Type B pancreatic cell (in vitro differentiated cells): ENCODE measurements around the gene MTA1. TPM values are rescaled to one million over a fixed set of nuclear protein-coding genes. Genes with fewer than 3 reads are reported as not detected.
A peak's percentile ranks its signal among the peaks of the same experiment; 100 is the strongest.

ENCODE experiments used
- DNase-seq: peaks from one replicate; pipeline ENCODE4 v3.0.0; 2021; ENCODE audit warnings: mixed read lengths; ENCODE audit not compliant: unreplicated experiment; ENCODE audit errors: extremely low spot score
- H3K27ac Mint-ChIP-seq: 2 replicates; pipeline ENCODE4 v1.8.0; 2021; ENCODE audit warnings: mild to moderate bottlenecking, mixed read lengths
- H3K27me3 Mint-ChIP-seq: 2 replicates; pipeline ENCODE4 v1.8.0; 2021; ENCODE audit warnings: mixed read lengths
- H3K36me3 Mint-ChIP-seq: 2 replicates; pipeline ENCODE4 v1.8.0; 2021; ENCODE audit warnings: mixed read lengths
- H3K4me1 Mint-ChIP-seq: one replicate; pipeline ENCODE4 v1.8.0; 2021; ENCODE audit warnings: mixed read lengths; ENCODE audit not compliant: unreplicated experiment
- H3K4me3 Mint-ChIP-seq: 2 replicates; pipeline ENCODE4 v1.8.0; 2021; ENCODE audit warnings: mild to moderate bottlenecking, mixed read lengths
- H3K9me3 Mint-ChIP-seq: 2 replicates; pipeline ENCODE4 v1.8.0; 2021; ENCODE audit warnings: mixed read lengths
- total RNA-seq: library from RNA; stranded (reverse); gene quantifications from 2 replicates; pipeline ENCODE4 v1.2.1, GENCODE V29; 2021; ENCODE audit warnings: low replicate concordance
- TF ChIP-seq, protein P1 (sequence below): fragments of 200-600 bp; sonication (generic); conservative IDR thresholded peaks from 2 replicates; pipeline ENCODE4 v1.5.0; 2021; ENCODE audit warnings: antibody characterized with exemption, mild to moderate bottlenecking

Gene MTA1
- total RNA-seq, 1 donor from 2014 or later, result 194 TPM

DNA sequence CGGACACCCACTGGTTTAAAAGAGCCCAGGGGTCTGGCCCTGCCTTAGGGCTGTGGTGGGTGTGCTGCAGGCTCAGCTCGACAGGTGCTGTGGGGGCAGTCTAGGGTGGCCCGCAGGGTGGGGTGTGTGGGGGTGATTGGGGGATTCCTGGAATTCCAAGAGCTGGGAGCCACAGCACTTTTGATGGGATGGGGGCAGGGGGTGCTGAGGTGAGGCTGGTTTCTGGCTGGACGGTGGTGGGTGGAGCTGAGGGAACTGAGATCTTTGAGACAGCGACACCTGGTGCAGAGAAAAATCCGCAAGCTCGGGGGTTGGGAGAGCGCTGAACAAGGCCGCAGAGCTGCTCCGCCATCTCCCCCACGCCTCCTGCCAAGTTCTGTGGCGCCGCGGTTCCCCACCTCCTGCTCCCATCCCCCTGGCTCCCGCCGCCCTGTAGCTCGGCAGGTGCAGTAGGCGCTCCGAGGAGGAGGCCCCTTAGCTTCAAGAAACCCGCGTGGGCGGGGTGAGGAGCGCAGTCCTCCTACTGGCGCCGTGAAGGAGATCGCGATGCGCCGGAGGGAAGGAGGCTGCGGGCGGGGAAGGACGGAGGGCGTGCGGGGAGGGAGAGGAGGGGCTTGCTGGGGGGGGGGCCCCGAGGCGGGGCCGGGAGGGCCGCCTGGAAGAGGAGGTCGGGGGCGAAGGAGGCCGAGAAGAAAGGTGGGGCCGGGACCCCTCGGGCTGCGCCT is 70.1 kb downstream of the MTA1 start:
- DNase-seq, result no peak
- Mint-ChIP-seq H3K27ac (peak overlapping the region; percentile 85), H3K9me3 (no peaks in the 10 kb centered on the region), H3K36me3 (no peaks in the 10 kb centered on the region), H3K27me3 (peaks cover 14% of the 10 kb centered on the region), H3K4me3 (peak overlapping the region; percentile 84), H3K4me1 (peaks cover 5% of the 10 kb centered on the region)
- TF ChIP-seq, protein P1, sequence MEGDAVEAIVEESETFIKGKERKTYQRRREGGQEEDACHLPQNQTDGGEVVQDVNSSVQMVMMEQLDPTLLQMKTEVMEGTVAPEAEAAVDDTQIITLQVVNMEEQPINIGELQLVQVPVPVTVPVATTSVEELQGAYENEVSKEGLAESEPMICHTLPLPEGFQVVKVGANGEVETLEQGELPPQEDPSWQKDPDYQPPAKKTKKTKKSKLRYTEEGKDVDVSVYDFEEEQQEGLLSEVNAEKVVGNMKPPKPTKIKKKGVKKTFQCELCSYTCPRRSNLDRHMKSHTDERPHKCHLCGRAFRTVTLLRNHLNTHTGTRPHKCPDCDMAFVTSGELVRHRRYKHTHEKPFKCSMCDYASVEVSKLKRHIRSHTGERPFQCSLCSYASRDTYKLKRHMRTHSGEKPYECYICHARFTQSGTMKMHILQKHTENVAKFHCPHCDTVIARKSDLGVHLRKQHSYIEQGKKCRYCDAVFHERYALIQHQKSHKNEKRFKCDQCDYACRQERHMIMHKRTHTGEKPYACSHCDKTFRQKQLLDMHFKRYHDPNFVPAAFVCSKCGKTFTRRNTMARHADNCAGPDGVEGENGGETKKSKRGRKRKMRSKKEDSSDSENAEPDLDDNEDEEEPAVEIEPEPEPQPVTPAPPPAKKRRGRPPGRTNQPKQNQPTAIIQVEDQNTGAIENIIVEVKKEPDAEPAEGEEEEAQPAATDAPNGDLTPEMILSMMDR, result peak; percentile 73

DNA sequence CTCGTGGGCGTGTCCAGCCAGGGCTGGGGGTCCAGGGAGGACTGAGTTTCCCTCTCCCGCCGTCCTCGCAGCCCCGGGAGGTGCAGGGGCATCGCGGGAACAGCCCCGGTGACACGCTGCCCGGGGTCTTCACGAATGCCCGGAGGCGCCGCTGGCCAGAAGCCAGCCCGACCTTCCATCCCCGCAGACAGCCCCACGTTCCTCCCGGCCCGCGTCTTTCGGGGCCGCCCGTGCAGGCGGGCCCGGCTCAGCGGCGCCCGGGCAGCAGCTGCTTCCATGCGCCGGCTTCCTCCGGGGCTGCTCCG is 70.6 kb downstream of the MTA1 start:
- Mint-ChIP-seq H3K27me3 (peaks cover 14% of the 10 kb centered on the region), H3K27ac (no peak overlapping the region), H3K36me3 (no peaks in the 10 kb centered on the region), H3K4me3 (peak overlapping the region; percentile 84), H3K9me3 (no peaks in the 10 kb centered on the region), H3K4me1 (peaks cover 5% of the 10 kb centered on the region)
- no peak for DNase-seq
- TF ChIP-seq, protein P1, result no peak

DNA sequence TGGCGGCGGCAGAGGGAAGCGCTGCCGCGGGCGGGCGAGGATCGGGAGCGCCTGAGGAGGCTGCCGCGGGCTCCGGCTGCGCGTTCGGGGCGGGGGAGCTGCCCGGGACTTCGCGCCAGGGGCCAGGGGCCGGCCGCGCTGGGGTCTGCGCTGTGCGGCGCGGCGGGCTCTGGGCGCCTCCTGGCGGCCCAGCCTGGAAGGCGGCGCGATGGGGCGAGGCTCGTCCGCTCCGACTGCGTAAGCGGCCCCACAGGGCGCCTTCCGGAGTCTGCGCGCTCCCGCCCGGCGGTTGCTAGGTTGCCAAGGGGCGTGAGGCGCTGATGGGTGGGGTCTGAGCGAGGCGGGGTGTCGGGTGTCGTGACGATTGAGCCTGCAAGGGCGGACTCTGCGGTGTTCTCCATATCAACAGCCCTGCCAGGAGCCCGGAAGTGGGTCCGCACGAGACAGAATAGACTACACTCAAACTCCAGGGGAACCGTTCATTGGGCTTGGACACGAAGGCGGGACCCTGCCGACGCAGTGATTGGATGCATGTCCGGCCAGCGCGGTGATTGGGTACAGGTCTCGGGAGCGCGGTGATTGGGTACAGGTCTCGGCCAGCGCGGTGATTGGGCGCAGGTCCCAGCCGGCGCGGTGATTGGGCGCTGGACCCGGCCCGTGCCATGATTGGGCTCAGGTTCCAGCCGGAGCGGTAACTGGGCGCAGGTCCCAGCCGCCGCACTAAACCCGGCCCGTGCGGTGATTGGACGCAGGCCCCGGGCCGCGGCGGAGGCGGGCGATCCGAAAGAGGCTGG is 71.1 kb downstream of the MTA1 start, which contains the start of gene TEDC1:
Gene TEDC1, plus strand, starts transcription at position 675 of the 794 bp plus-strand sequence. CDS start 130 bp downstream, outside the sequence.
- H3K9me3 Mint-ChIP-seq, result no peaks in the 10 kb centered on the region
- peaks cover 5% of the 10 kb centered on the region for H3K4me1 Mint-ChIP-seq
- peak; percentile 99 for DNase-seq
- peaks cover 10% of the 10 kb centered on the region for H3K27me3 Mint-ChIP-seq
- peak within 1 kb of the TSS; percentile 89 for H3K4me3 Mint-ChIP-seq
- H3K36me3 Mint-ChIP-seq, result no peaks in the 10 kb centered on the region
- TF ChIP-seq, protein P1, result peak; percentile 87
- peak within 1 kb of the TSS; percentile 93 for H3K27ac Mint-ChIP-seq

DNA sequence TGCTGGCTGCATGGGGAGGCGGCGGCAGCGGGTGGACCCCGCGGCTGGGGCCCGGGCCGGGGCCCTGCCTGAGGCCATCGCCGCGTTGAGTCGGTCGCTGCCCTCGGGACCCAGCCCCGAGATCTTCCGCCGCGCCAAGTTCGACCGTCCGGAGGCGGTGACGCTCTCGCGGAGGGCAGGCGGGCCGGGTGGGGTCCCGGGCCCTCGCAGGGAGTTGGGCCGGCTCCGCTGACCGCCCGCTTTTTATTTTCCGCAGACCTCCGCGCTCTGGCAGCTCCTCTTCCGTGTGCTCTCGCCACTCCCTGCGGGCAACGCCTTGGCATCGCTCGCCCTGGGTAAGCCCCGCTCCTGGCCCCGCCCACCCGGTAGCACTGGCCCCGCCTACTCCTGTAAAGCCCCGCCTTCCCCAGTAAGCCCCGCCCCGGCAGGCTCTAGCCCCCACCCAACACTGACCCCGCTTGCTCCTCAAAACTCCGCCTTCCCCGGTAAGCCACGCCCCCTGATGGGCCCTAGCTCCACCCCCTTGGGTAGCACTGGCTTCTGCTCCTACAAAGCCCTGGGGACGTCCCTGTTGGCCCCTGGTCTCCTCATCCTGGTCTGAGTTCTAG is 71.8 kb downstream of the MTA1 start:
- DNase-seq, result no peak
- H3K27me3 Mint-ChIP-seq, result peaks cover 7% of the 10 kb centered on the region
- peak overlapping the region; percentile 89 for H3K4me3 Mint-ChIP-seq
- no peaks in the 10 kb centered on the region for H3K36me3 Mint-ChIP-seq
- H3K27ac Mint-ChIP-seq, result peak overlapping the region; percentile 93
- TF ChIP-seq, protein P1, result no peak
- no peaks in the 10 kb centered on the region for H3K9me3 Mint-ChIP-seq
- peaks cover 5% of the 10 kb centered on the region for H3K4me1 Mint-ChIP-seq

DNA sequence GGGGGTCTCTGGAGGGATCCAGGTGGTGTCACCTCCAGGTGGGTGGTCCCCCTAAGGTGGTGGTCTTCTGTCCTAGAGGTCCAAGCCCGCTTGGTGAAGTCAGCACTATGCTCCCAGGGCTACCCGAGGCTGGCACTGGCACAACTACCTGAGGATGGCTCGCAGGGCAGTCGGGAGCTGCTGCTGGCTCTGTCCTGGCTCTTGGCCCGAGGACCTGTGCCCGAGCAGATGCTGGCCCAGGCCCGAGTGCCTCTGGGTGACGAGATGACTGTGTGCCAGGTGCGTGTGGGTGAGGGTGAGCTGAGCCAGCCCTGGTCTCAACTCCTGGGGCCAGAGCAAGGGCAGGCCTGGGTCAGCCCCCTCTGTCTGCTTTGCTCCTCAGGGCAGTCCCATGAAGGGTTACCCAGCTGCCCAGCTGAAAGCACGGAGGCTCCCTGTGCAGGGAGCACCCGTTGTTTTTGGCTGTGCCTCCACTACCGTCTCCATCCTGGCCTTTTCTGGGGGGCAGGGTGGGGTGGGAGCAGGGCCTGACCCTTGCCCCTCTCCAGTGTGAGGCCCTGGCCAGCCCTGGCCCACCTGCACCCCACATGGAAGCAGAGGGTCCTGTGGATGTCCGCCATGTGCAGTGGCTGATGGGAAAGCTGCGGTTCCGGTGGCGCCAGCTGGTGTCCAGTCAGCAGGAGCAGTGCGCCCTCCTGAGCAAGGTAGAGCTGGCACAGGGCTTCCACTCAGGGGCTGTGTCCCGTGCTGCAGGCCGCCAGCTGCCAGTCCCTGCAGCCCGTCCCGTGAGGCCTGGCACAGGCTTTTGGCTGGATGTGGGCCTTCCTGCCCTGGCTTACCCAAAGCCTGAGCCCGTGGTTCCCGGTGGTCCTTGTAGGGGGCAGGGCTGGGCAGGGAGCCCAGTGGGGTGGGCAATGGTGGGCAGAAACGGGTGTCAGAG is 72.7 kb downstream of the MTA1 start:
- DNase-seq, result no peak
- no peaks in the 10 kb centered on the region for H3K9me3 Mint-ChIP-seq
- H3K27ac Mint-ChIP-seq, result peak overlapping the region; percentile 71
- TF ChIP-seq, protein P1, result no peak
- peaks cover 5% of the 10 kb centered on the region for H3K4me1 Mint-ChIP-seq
- H3K4me3 Mint-ChIP-seq, result peak overlapping the region; percentile 88
- H3K36me3 Mint-ChIP-seq, result no peaks in the 10 kb centered on the region
- peaks cover 3% of the 10 kb centered on the region for H3K27me3 Mint-ChIP-seq
